IMR-90 (cell line): Measurements from ENCODE around the gene SCRG1. TPM values are rescaled to one million over a fixed set of nuclear protein-coding genes. Genes with fewer than 3 reads are reported as not detected.
A peak's percentile ranks its signal among the peaks of the same experiment; 100 is the strongest.

ENCODE experiments used
- ATAC-seq: fragments of 200-7000 bp; cut with Tn5 transposase; 2 replicates; pipeline ENCODE4 v1.9.1; 2020; ENCODE audit warnings: low read depth, mild to moderate bottlenecking, moderate library complexity
- BruUV-seq: library from RNA; stranded (reverse); fragments of 400-500 nt; replicated peaks from 2 replicates; lab custom pipeline; 2021; lab: Mats Ljungman, UMichigan
- CTCF ChIA-PET: fragments of 300-600 bp; formaldehyde crosslinking; extraction: SDS; loops from one replicate; lab custom pipeline; 2021; ENCODE audit warnings: antibody characterized with exemption; lab: Yijun Ruan, JAX
- POLR2A ChIA-PET: fragments of 300-600 bp; sonication (Branson Sonifier 250); formaldehyde crosslinking; loops from one replicate; lab custom pipeline; 2022; ENCODE audit warnings: antibody characterized with exemption; ENCODE audit not compliant: unreplicated experiment; lab: Charles Lee
- DNase-seq: peaks from one replicate; pipeline ENCODE4 v3.0.0; 2013
- H2AFZ ChIP-seq: replicated peaks from 2 replicates; pipeline ENCODE3; 2013; ENCODE audit warnings: low read length, mild to moderate bottlenecking; ENCODE audit not compliant: poor library complexity
- H2AK5ac ChIP-seq: 2 replicates; pipeline ENCODE4 v1.6.1; 2013; ENCODE audit warnings: low read depth, low read length, inconsistent platforms
- H2AK9ac ChIP-seq: replicated peaks from 2 replicates; pipeline ENCODE3; 2013; ENCODE audit warnings: mild to moderate bottlenecking, low read depth, low read length, moderate library complexity; ENCODE audit not compliant: poor library complexity
- H2BK120ac ChIP-seq: 2 replicates; pipeline ENCODE4 v1.6.1; 2013; ENCODE audit warnings: low read depth, low read length, inconsistent platforms
- H2BK15ac ChIP-seq: 3 replicates; pipeline ENCODE4 v1.6.1; 2013; ENCODE audit warnings: low read depth, low read length, inconsistent platforms
- H2BK20ac ChIP-seq: 2 replicates; pipeline ENCODE4 v1.6.1; 2013; ENCODE audit warnings: low read depth, mild to moderate bottlenecking, inconsistent platforms, low read length, moderate library complexity
- H2BK5ac ChIP-seq: 2 replicates; pipeline ENCODE4 v1.6.1; 2013; ENCODE audit warnings: mild to moderate bottlenecking, low read depth, low read length, inconsistent platforms; ENCODE audit not compliant: poor library complexity, severe bottlenecking
- H3K14ac ChIP-seq: replicated peaks from 2 replicates; pipeline ENCODE4 v1.6.1; 2013; ENCODE audit warnings: low read depth, low read length, inconsistent platforms
- H3K18ac ChIP-seq: 2 replicates; pipeline ENCODE4 v1.6.1; 2013; ENCODE audit warnings: low read depth, low read length, control low read depth
- H3K23ac ChIP-seq: 2 replicates; pipeline ENCODE4 v1.6.1; 2013; ENCODE audit warnings: low read depth, low read length, inconsistent platforms
- H3K27ac ChIP-seq: 2 replicates; pipeline ENCODE4 v1.5.1; 2013; ENCODE audit warnings: mild to moderate bottlenecking, control low read depth, low read length; ENCODE audit not compliant: insufficient read depth
- H3K27me3 ChIP-seq: 2 replicates; pipeline ENCODE4 v1.6.1; 2013; ENCODE audit warnings: low read length; ENCODE audit not compliant: control insufficient read depth, insufficient read depth
- H3K36me3 ChIP-seq: 2 replicates; pipeline ENCODE4 v1.6.1; 2013; ENCODE audit warnings: low read length, mixed read lengths; ENCODE audit not compliant: control insufficient read depth, insufficient read depth
- H3K4ac ChIP-seq: 2 replicates; pipeline ENCODE4 v1.6.1; 2013; ENCODE audit warnings: low read depth, low read length, inconsistent platforms
- H3K4me1 ChIP-seq: 2 replicates; pipeline ENCODE4 v1.6.1; 2013; ENCODE audit warnings: low read length, mixed read lengths; ENCODE audit not compliant: control insufficient read depth, insufficient read depth
- H3K4me2 ChIP-seq: 2 replicates; pipeline ENCODE4 v1.6.1; 2013; ENCODE audit warnings: low read depth, mild to moderate bottlenecking, control low read depth, low read length, moderate library complexity
- H3K4me3 ChIP-seq: 2 replicates; pipeline ENCODE4 v1.5.1; 2013; ENCODE audit warnings: low read depth, mild to moderate bottlenecking, control low read depth, low read length, moderate library complexity; ENCODE audit not compliant: insufficient read depth
- H3K56ac ChIP-seq: 2 replicates; pipeline ENCODE4 v1.6.1; 2013; ENCODE audit warnings: low read length, inconsistent platforms; ENCODE audit not compliant: insufficient read depth; ENCODE audit errors: extremely low read depth
- H3K79me1 ChIP-seq, 2 experiments: 2 replicates each; pipeline ENCODE4 v1.6.1; 2013; ENCODE audit warnings: low read length in 2 of 2, inconsistent platforms in 1 of 2, low read depth in 1 of 2
- H3K9ac ChIP-seq: 2 replicates; pipeline ENCODE4 v1.6.1; 2013; ENCODE audit warnings: low read depth, low read length, control low read depth
- H3K9me1 ChIP-seq: 2 replicates; pipeline ENCODE4 v1.6.1; 2013; ENCODE audit warnings: low read length, inconsistent platforms; ENCODE audit not compliant: insufficient read depth
- H3K9me3 ChIP-seq: 2 replicates; pipeline ENCODE4 v1.6.1; 2013; ENCODE audit warnings: low read length; ENCODE audit not compliant: control insufficient read depth, insufficient read depth
- H4K20me1 ChIP-seq: 2 replicates; pipeline ENCODE4 v1.6.1; 2013; ENCODE audit warnings: low read length, inconsistent platforms; ENCODE audit not compliant: insufficient read depth
- H4K5ac ChIP-seq: 2 replicates; pipeline ENCODE4 v1.6.1; 2013; ENCODE audit warnings: mild to moderate bottlenecking, low read depth, low read length, control low read depth
- H4K8ac ChIP-seq, 2 experiments: 2 replicates each; pipeline ENCODE4 v1.6.1; 2013; ENCODE audit warnings: low read depth in 2 of 2, low read length in 2 of 2, control low read depth in 1 of 2, inconsistent platforms in 1 of 2
- H4K91ac ChIP-seq: 2 replicates; pipeline ENCODE4 v1.6.1; 2013; ENCODE audit warnings: low read depth, low read length, inconsistent platforms; ENCODE audit not compliant: insufficient read depth
- CEBPB ChIP-seq: IDR thresholded peaks from 2 replicates; pipeline ENCODE4 v1.6.1; 2012; ENCODE audit warnings: low read depth, low read length, improper control_type of control experiment
- MXI1 ChIP-seq: IDR thresholded peaks from 2 replicates; pipeline ENCODE4 v1.6.1; 2012; ENCODE audit warnings: low read depth, mild to moderate bottlenecking, low read length, moderate library complexity, borderline replicate concordance
- POLR2A ChIP-seq: IDR thresholded peaks from 2 replicates; pipeline ENCODE4 v1.6.1; 2012; ENCODE audit warnings: mild to moderate bottlenecking, low read depth, low read length
- RFX5 ChIP-seq: IDR thresholded peaks from 2 replicates; pipeline ENCODE4 v1.8.0; 2012; ENCODE audit warnings: low read depth, mild to moderate bottlenecking, low read length, moderate library complexity
- dilution Hi-C: fragments of 300-500 bp; cut with HindIII; formaldehyde crosslinking; loops from one replicate; pipeline ENCODE4 v1.14.3; 2018; ENCODE audit warnings: low sequenced_read_pairs; ENCODE audit not compliant: unreplicated experiment
- in situ Hi-C: fragments of 300-500 bp; cut with MboI; formaldehyde crosslinking; loops from 3 replicates; pipeline ENCODE4 v1.14.3; 2019; ENCODE audit warnings: low sequenced_read_pairs, inconsistent platforms, mixed read lengths
- intact Hi-C: fragments of 100-400 bp; cut with micrococcal nuclease; formaldehyde crosslinking; loops from 2 replicates; pipeline ENCODE4 v1.10.0; 2022
- polyA plus RNA-seq, 3 experiments: library from polyadenylated mRNA; depleted of rRNA; stranded (reverse); fragments of >200 nt; gene quantifications; 2 replicates each; pipeline ENCODE4 v1.2.3, GENCODE V29; 2012; ENCODE audit warnings: low replicate concordance in 1 of 3
- total RNA-seq: library from RNA; depleted of rRNA; stranded (reverse); fragments of >200 nt; gene quantifications from 2 replicates; pipeline ENCODE4 v1.2.3, GENCODE V29; 2012

The SCRG1 gene
- total and polyA plus RNA-seq, 2 of the 4 experiments (the other 2 are of a cell fraction) = under 0.01 to 0.22 TPM

- Histone ChIP-seq H2BK20ac (no peak overlapping the region), H3K9me3 (no peaks in the 10 kb centered on the region), H3K27ac (no peak overlapping the region), H2AK5ac (no peak overlapping the region), H3K27me3 (no peaks in the 10 kb centered on the region), H2BK120ac (no peak overlapping the region), H3K18ac (no peak overlapping the region), H4K91ac (no peak overlapping the region), H2AK9ac (no peak overlapping the region), H4K20me1 (no peaks in the 10 kb centered on the region), H3K4me1 (no peaks in the 10 kb centered on the region), H3K23ac (no peak overlapping the region), H3K56ac (no peak overlapping the region), H3K14ac (no peak overlapping the region), H2AFZ (no peak overlapping the region), H3K4ac (no peak overlapping the region), H2BK5ac (no peak overlapping the region), H2BK15ac (no peak overlapping the region), H3K79me1 (no peaks in the 10 kb centered on the region), H3K9me1 (no peaks in the 10 kb centered on the region), H3K4me3 (no peak overlapping the region), H3K9ac (no peak overlapping the region), H4K8ac (no peak overlapping the region), H4K5ac (no peak overlapping the region), H3K4me2 (no peak overlapping the region), H3K36me3 (no peaks in the 10 kb centered on the region)
- intact Hi-C loops (no loop called here), dilution Hi-C loops (no loop called here), in situ Hi-C loops (no loop called here)
- CTCF ChIA-PET = no interaction called here
- TF ChIP-seq MXI1 (no peak), POLR2A (no peak), RFX5 (no peak), CEBPB (peak; percentile 34; the same call in 1 of the 2 replicates)
- ATAC-seq (no peak), DNase-seq (no peak)
- POLR2A ChIA-PET = no interaction called here
- no TSS peak for BruUV-seq
These were observed 696 bp downstream of the SCRG1 start for GRCh38 chr4:173398220-173398619.
